ENCODE measurements around the gene TLR9.

TLR9 gene

DNA sequence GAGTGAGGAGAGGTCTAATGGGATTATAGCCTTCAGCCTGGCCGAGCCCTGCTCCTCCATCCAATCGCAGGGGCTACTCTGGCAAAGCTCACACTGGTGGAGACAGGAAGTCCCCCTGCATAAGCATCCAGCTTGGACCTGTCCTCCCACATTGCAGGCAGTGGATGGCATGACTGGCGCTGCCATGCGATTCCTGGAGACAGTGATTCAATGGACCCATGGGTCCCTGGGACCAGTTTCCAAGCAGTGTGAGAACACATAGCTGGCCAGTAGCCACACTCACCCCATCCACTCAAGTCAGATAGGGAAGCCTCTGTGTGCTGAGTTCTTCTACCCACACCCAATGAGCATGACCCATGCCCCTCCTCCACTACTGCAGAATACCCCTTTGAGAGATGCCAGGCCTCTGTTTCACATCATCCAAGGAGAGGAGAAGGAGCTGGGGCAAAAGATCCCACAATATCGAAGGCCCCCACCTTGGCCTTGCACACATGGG lies 53.1 kb downstream of the TLR9 start:
- DNase-seq (no peak), ATAC-seq (no peak)

- peak; percentile 17 for ATAC-seq
- no peak for DNase-seq
Observed at GRCh38 chr3:52171514-52172261, 53.8 kb downstream of the TLR9 start.
